SJSA1 (cell line): Measurements from ENCODE around the gene GOSR1. TPM values are rescaled to one million over a fixed set of nuclear protein-coding genes. Genes with fewer than 3 reads are reported as not detected.
"Not testable (repeated sequence)": the region's sequence is repeated elsewhere in the genome, so short reads cannot be mapped to it uniquely, and the experiment has no call there.

Experiments used
- DNase-seq, 2 experiments: peaks; one replicate each; pipeline ENCODE4 v3.0.0-alpha.2; 2015 to 2020; ENCODE audit warnings: low spot score in 2 of 2, low read depth in 1 of 2
- H3K27ac ChIP-seq: fragments of 250-450 bp; sonication (Bioruptor Pico); 2 replicates; pipeline ENCODE4 v1.5.1; 2020; ENCODE audit warnings: mild to moderate bottlenecking, moderate library complexity
- H3K27me3 ChIP-seq: fragments of 250-450 bp; sonication (Bioruptor Pico); replicated peaks from 2 replicates; pipeline ENCODE4 v1.5.1; 2020; ENCODE audit warnings: mild to moderate bottlenecking, moderate library complexity
- H3K36me3 ChIP-seq: fragments of 250-450 bp; sonication (Bioruptor Pico); 2 replicates; pipeline ENCODE4 v1.5.1; 2020; ENCODE audit warnings: mild to moderate bottlenecking
- H3K4me1 ChIP-seq: fragments of 250-450 bp; sonication (Bioruptor Pico); replicated peaks from 2 replicates; pipeline ENCODE4 v1.6.1; 2021; ENCODE audit warnings: mild to moderate bottlenecking
- H3K4me3 ChIP-seq: fragments of 250-450 bp; sonication (Bioruptor Pico); 2 replicates; pipeline ENCODE4 v1.5.1; 2020; ENCODE audit warnings: mild to moderate bottlenecking
- H3K9me3 ChIP-seq: fragments of 250-450 bp; sonication (Bioruptor Pico); replicated peaks from 2 replicates; pipeline ENCODE4 v1.5.1; 2020; ENCODE audit warnings: mild to moderate bottlenecking
- total RNA-seq: library from RNA; depleted of rRNA; stranded (reverse); fragments of >200 nt; shearing (Covaris generic); gene quantifications from 2 replicates; pipeline ENCODE4 v1.2.3, GENCODE V29; 2014

The GOSR1 gene
- total RNA-seq, 1 experiment from 2014 or later = 33.8 TPM

- Histone ChIP-seq H3K36me3 (no peaks in the 10 kb centered on the region), H3K27me3 (no peaks in the 10 kb centered on the region), H3K9me3 (no peaks in the 10 kb centered on the region), H3K4me3 (no peak overlapping the region), H3K4me1 (peaks cover 10% of the 10 kb centered on the region), H3K27ac (no peak overlapping the region)
- peak; percentile 27 to 56 for DNase-seq
Measured at GRCh38 chr17:30554839-30555751, 77.9 kb downstream of the GOSR1 start.

- H3K27me3 ChIP-seq = no peaks in the 10 kb centered on the region
Measured at GRCh38 chr17:30555942-30556341, 78.7 kb downstream of the GOSR1 start.

GRCh38 chr17:30556374-30557332 is 79.4 kb downstream of the GOSR1 start:
- no peak overlapping the region for H3K27ac ChIP-seq
- peak in 1 of 2 experiments; percentile 32 for DNase-seq
- no peaks in the 10 kb centered on the region for H3K27me3 ChIP-seq
- no peaks in the 10 kb centered on the region for H3K9me3 ChIP-seq
- no peaks in the 10 kb centered on the region for H3K36me3 ChIP-seq
- no peak overlapping the region for H3K4me3 ChIP-seq
- H3K4me1 ChIP-seq = no peaks in the 10 kb centered on the region

More at GRCh38 chr17:30555942-30556341, 78.7 kb downstream of the GOSR1 start:
- no peak overlapping the region for H3K27ac ChIP-seq
- DNase-seq = no peak
- H3K36me3 ChIP-seq = no peaks in the 10 kb centered on the region
- no peaks in the 10 kb centered on the region for H3K9me3 ChIP-seq
- H3K4me1 ChIP-seq = peaks cover 2% of the 10 kb centered on the region
- H3K4me3 ChIP-seq = no peak overlapping the region

DNA sequence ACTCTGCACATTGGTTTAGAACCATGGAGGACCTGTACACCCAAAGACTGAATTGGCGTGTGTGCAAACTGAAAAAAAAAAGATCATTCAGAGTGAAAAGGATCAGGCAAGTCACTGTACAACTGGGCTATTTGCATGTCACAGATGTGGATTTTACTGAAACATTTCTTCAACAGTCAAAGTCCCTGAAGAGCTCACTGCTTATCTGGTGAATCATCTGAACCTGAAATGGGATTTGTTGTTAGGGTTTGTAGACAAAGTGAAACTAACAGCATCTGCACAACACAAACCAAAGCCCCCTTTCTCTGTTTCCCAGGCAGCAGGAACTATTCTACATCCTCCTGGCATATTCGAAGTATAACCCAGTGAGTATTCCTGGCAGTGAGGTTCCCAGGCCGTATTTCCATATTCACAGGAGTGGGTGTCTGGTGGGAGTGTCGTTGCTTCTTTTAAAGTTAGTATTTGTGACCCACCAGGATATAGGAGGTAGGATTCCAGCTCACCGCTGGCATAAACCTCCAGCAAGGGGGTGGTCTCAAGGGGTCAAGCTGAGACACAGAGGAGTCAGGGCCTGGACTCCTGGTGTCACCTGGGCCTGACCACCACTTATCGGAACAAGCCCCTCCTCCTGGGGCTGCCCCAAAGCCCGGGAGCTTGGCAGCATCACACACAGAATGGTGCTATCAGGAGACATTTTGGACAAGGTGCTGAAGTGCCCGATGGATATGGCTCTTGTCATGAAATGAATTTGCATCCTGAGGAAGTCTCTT is 80.9 kb downstream of the GOSR1 start:
- no peak overlapping the region for H3K4me3 ChIP-seq
- H3K27ac ChIP-seq = no peak overlapping the region
- H3K4me1 ChIP-seq = no peaks in the 10 kb centered on the region
- H3K9me3 ChIP-seq = no peaks in the 10 kb centered on the region
- H3K27me3 ChIP-seq = no peaks in the 10 kb centered on the region
- DNase-seq = no peak
- no peaks in the 10 kb centered on the region for H3K36me3 ChIP-seq

GRCh38 chr17:30558686-30559545 is 81.7 kb downstream of the GOSR1 start:
- H3K4me1 ChIP-seq = no peaks in the 10 kb centered on the region
- H3K4me3 ChIP-seq = no peak overlapping the region
- peak in 1 of 2 experiments; percentile 30 for DNase-seq
- H3K27me3 ChIP-seq = no peaks in the 10 kb centered on the region
- H3K27ac ChIP-seq = no peak overlapping the region
- H3K36me3 ChIP-seq = no peaks in the 10 kb centered on the region
- no peaks in the 10 kb centered on the region for H3K9me3 ChIP-seq

- Histone ChIP-seq H3K36me3 (no peaks in the 10 kb centered on the region), H3K27ac (no peak overlapping the region), H3K4me3 (no peak overlapping the region), H3K27me3 (no peaks in the 10 kb centered on the region), H3K4me1 (no peaks in the 10 kb centered on the region), H3K9me3 (no peaks in the 10 kb centered on the region)
- no peak for DNase-seq
Measured at GRCh38 chr17:30559656-30560055, 82.4 kb downstream of the GOSR1 start.

DNA sequence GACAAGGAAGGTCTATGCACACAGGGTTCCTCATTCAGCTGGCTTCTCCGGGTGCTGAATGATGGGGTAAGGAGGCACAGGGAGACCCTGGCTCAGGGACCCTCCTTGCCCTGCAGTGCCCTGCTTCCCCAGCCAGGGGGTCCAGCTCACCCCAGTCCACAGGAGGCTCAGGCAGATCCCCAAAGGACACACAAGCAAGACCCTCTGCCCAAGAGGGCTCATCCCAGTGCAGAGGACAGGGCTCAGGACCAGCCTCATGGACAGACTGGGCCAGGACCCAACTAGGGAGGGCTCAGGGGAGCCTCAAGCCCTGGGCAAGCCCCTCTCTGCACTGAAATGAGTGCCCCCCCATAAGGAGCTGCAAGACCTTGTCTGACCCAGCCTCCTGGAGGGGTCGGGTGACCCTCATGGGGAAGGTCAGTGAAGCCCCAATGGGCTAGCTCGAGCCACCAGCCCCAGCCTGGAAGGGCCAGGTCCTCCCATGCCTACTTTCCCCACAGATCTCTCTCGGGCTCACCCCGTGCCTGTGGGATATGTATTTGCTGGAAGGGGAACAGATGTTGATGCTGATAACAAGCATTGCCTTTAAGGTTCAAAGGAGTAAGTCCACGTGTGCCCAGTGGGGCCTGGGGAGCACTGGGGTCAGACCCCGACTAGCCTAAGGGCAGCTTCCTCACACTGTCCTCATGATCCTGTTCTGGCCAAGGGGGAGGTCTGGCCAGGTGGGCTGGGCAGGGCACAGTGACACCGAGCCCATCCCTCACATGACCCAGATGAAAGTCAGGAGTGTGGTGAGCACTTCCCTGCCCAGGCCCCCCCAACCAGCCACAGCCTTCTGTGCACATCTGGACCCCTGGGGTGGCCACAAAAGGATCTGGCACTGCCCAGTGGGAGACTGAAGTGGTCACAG is 83.2 kb downstream of the GOSR1 start:
- H3K4me1 ChIP-seq, H3K36me3 ChIP-seq, DNase-seq, H3K27me3 ChIP-seq, H3K9me3 ChIP-seq, H3K4me3 ChIP-seq, H3K27ac ChIP-seq: not testable (repeated sequence)

- not testable (repeated sequence) for H3K9me3 ChIP-seq, H3K27ac ChIP-seq, DNase-seq, H3K4me3 ChIP-seq, H3K4me1 ChIP-seq, H3K36me3 ChIP-seq, H3K27me3 ChIP-seq
Measured at GRCh38 chr17:30561766-30562165, 84.6 kb downstream of the GOSR1 start.

GRCh38 chr17:30563131-30563904 is 86.1 kb downstream of the GOSR1 start:
- H3K4me3 ChIP-seq, H3K36me3 ChIP-seq, H3K27ac ChIP-seq, H3K27me3 ChIP-seq, H3K4me1 ChIP-seq, H3K9me3 ChIP-seq, DNase-seq: not testable (repeated sequence)

DNA sequence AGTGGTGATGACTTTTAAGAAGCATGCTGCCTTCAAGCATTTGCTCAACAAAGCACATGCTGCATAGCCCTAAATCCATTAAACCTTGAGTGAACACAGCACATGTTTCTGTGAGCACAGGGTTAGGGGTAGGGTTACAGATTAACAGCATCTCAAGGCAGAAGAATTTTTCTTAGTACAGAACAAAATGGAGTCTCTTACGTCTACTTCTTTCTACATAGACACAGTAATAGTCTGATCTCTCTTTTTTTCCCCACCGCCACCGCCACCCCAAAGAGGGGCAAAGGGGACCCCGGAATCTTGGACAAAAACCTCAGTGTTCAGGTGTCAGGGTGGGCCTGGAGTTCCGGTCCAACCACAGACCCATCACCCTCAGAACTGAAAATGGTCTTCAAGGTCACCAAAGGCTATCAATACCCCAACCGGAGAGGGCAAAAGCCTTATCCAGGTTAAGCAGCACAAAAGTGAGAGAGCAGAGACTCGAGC is 86.7 kb downstream of the GOSR1 start:
- H3K36me3 ChIP-seq, H3K9me3 ChIP-seq, H3K4me3 ChIP-seq, H3K27me3 ChIP-seq, H3K27ac ChIP-seq, H3K4me1 ChIP-seq: not testable (repeated sequence)
- peak in 1 of 2 experiments; percentile 28 for DNase-seq

DNA sequence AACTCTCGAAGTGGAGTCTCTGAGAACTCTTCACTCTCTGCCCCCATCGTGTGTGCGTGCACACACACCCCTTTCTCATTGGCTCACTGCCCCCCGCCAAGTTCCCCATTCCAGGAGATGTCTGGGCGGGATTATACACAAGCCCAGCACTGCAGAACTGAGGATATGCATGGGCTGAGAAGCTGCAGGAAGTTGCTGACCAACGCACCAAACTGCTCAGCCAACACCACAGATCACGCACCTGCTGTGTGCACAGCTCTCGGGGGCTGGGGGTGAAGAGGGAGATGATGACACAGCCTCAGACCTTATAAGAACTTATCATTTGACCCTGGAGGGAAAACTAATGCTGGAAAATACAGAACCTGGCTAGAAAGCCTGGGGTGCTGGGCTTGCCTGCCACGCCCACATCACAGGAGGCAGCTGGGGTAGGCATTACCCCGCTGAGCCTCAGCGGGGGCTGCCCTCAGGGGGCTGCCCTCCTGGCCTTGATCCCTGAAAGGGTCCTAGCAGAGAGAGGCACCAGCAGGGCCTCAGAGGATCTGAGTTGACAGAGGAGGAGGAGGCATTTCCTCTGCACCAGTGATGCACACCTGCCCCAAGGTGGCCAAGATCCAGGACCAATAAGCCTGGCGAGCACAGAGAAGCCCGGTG is 87.3 kb downstream of the GOSR1 start:
- H3K9me3 ChIP-seq, H3K4me1 ChIP-seq, H3K36me3 ChIP-seq, H3K27ac ChIP-seq, H3K27me3 ChIP-seq, H3K4me3 ChIP-seq: not testable (repeated sequence)
- DNase-seq = peak in 1 of 2 experiments; percentile 22
